Bronchial epithelial cell (primary cell): ENCODE data around the gene DIPK1C. TPM values are rescaled to one million over a fixed set of nuclear protein-coding genes. Genes with fewer than 3 reads are reported as not detected.
"Not testable (repeated sequence)": the region's sequence is repeated elsewhere in the genome, so short reads cannot be mapped to it uniquely, and the experiment has no call there.

Experiments used
- DNase-seq: peaks from one replicate; pipeline ENCODE4 v3.0.0-alpha.2; 2010; ENCODE audit warnings: low read depth
- FAIRE-seq: peaks from 2 replicates; lab custom pipeline; 2011; peaks lifted over from hg19 to GRCh38; lab: Jason Lieb, UNC
- H3K27me3 ChIP-seq: 2 replicates; pipeline ENCODE4 v1.5.1; 2011; ENCODE audit warnings: low read length; ENCODE audit not compliant: control insufficient read depth, insufficient read depth
- H3K36me3 ChIP-seq: 2 replicates; pipeline ENCODE4 v1.5.1; 2011; ENCODE audit warnings: low read length; ENCODE audit not compliant: control insufficient read depth, insufficient read depth
- H3K4me3 ChIP-seq: 2 replicates; pipeline ENCODE4 v1.5.1; 2011; ENCODE audit warnings: mild to moderate bottlenecking, low read depth, low read length, control low read depth
- CTCF ChIP-seq: IDR thresholded peaks from 2 replicates; pipeline ENCODE4 v1.5.1; 2011; ENCODE audit warnings: mild to moderate bottlenecking, moderate library complexity, low read length, control low read depth, inconsistent platforms; ENCODE audit not compliant: insufficient read depth, severe bottlenecking
- total RNA-seq: library from RNA; depleted of rRNA; stranded (reverse); fragments of >200 nt; gene quantifications from 2 replicates; pipeline ENCODE4 v1.2.1, GENCODE V29; 2014

DIPK1C gene
- not detected in 2 replicates for total RNA-seq

DNA sequence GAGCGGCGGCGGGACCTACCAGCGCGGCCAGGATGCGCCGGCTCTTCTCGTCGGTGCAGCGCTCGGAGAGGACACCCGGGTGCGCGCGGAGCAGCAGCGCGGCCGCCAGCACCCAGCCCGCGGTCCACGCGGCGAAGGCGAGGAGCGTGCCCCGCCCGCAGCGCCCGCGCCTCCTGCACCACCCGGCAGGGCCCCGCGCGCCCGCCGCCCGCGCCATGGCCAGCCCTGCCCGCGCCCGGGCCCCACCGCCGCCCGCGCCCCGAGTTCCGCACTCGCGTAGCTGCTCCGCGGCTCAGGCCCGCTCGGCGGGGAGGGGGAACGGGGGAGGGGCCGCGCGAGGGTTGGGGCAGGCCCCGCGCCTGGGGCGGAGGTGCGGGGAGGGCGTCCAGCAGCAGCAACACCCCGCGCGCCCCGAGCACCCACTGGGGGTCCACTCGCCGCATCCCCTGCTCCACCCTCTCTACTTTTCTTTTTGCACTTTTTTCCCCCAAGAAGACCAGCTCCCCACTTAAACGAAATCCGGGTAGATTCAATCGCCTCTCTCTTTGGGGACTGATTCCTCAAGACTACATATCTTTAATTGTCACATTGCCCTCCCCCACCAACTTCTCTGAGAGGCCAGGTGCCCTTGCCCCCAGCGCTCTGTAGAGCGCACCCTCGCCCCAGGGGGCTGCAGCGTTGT is at the start of gene DIPK1C:
TSS of gene DIPK1C (minus strand) at position 266 of the 682 bp plus-strand sequence. CDS start at position 217, 49 bp downstream.
- no peak for DNase-seq
- no peak for TF ChIP-seq CTCF
- peaks cover 8% of the 10 kb centered on the region for H3K27me3 ChIP-seq
- no peak for FAIRE-seq
- H3K36me3 ChIP-seq: no peaks in the 10 kb centered on the region
- no peak within 1 kb of the TSS for H3K4me3 ChIP-seq

DNA sequence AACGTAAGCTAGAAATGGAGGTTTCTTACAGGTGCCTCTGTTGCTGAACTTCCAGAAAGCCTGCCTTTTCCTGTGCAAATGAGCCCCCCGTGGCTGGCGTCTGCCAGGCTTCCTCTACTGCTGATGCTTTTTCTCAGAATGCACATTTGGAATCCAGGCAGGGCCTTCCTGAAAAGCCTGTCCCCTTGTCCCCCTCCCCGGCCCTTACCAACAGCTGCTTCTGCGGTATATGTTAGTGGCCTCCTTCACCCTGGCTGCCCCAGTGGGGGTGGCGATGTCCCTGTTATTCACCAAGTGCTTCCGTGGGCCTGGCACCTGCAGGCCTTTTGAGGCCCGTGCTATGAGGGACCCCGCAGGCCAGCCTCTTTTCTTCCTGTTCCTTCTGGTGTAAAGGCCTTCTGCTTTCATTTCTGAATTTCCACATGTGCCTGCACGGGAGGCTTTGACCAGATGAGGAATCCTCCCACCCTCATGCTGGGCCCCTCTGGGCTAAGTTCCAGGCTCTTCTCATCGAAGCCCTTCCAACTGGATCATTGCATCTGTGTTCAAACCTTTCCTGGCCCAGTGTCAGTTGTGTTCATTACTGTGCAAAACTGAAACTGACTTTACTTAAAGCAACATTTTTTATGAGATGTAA is 49.5 kb upstream of the DIPK1C start:
- Histone ChIP-seq H3K4me3 (no peak overlapping the region), H3K36me3 (peaks cover 35% of the 10 kb centered on the region), H3K27me3 (no peaks in the 10 kb centered on the region)
- FAIRE-seq: no peak
- no peak for DNase-seq
- TF ChIP-seq CTCF: no peak

GRCh38 chr18:74505776-74506175 is 48.7 kb upstream of the DIPK1C start:
- TF ChIP-seq CTCF: no peak
- H3K4me3 ChIP-seq: no peak overlapping the region
- H3K36me3 ChIP-seq: peaks cover 31% of the 10 kb centered on the region
- FAIRE-seq (no peak), DNase-seq (no peak)
- H3K27me3 ChIP-seq: no peaks in the 10 kb centered on the region

DNA sequence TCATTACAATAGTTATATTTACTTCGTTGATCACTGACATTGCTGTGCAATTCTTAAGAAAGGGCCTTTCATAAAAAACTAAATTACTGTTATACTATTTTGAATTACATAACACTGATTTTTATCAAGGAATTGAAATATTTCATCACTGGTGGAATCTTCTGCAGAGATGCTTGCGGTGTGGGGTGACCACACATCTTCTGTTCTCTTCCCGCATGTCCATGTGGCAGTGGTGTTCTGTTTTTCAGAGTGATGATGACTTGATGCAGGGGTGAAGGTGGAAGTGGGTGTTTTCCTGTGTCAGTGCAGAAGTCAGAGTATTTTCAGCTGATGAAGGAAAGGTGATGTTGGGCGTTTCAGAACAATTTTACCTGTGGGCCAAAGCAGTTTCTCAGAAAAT is 46.0 kb upstream of the DIPK1C start:
- no peaks in the 10 kb centered on the region for H3K27me3 ChIP-seq
- peaks cover 17% of the 10 kb centered on the region for H3K36me3 ChIP-seq
- no peak overlapping the region for H3K4me3 ChIP-seq
- DNase-seq (no peak), FAIRE-seq (no peak)
- no peak for TF ChIP-seq CTCF

- FAIRE-seq: no peak
- Histone ChIP-seq H3K36me3 (peaks cover 9% of the 10 kb centered on the region), H3K4me3 (no peak overlapping the region)
These were observed 44.3 kb upstream of the DIPK1C start for GRCh38 chr18:74501386-74501785.

DNA sequence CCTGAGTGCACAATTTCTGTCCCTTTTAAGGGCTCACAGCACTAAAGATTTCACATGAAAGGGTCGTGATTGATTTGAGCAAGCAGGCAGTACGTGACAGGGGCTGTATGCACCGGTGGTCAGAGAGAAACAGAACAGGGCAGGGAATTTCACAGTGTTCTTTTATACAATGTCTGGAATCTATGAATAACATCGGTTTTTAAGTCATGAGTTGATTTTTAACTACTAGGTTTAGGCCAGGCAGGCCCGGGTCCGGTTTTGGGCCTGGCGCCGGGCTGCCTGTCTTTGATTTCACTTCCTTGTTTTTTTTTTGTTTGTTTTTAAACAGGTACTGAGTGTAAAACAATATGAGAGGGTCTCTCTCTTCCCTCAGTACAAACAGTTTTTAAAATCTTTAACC is 43.7 kb upstream of the DIPK1C start:
- not testable (repeated sequence) for H3K27me3 ChIP-seq, H3K36me3 ChIP-seq, FAIRE-seq, DNase-seq
- H3K4me3 ChIP-seq: peak overlapping the region; percentile 16

More at GRCh38 chr18:74501386-74501785, 44.3 kb upstream of the DIPK1C start:
- no peaks in the 10 kb centered on the region for H3K27me3 ChIP-seq
- DNase-seq: peak; percentile 90
- no peak for TF ChIP-seq CTCF
